ENCODE data around the gene NLRP4.

NLRP4 gene

GRCh38 chr19:55909801-55910200, 73.5 kb downstream of the NLRP4 start:
- TF ChIP-seq GATA3 (IDR thresholded peaks at IDR 0.05; ENCODE audit: low read depth, low read length) (no peak), GATA2 (IDR thresholded peaks at IDR 0.05; ENCODE audit: low read depth, low read length) (no peak)

- no peak for TF ChIP-seq GATA2 (IDR thresholded peaks at IDR 0.05; ENCODE audit: low read depth, low read length)
- no peak for TF ChIP-seq GATA3 (IDR thresholded peaks at IDR 0.05; ENCODE audit: low read depth, low read length)
These were observed 76.6 kb downstream of the NLRP4 start for GRCh38 chr19:55912916-55913315.

- TF ChIP-seq GATA2 (IDR thresholded peaks at IDR 0.05; ENCODE audit: low read depth, low read length) (no peak), GATA3 (IDR thresholded peaks at IDR 0.05; ENCODE audit: low read depth, low read length) (no peak)
These were observed 77.4 kb downstream of the NLRP4 start for GRCh38 chr19:55913643-55914268.

- TF ChIP-seq GATA2 (IDR thresholded peaks at IDR 0.05; ENCODE audit: low read depth, low read length) (no peak), GATA3 (IDR thresholded peaks at IDR 0.05; ENCODE audit: low read depth, low read length) (no peak)
These were observed 87.2 kb downstream of the NLRP4 start for GRCh38 chr19:55923556-55923955.

GRCh38 chr19:55927991-55928390, 91.7 kb downstream of the NLRP4 start:
- TF ChIP-seq GATA3 (IDR thresholded peaks at IDR 0.05; ENCODE audit: low read depth, low read length) (no peak), GATA2 (IDR thresholded peaks at IDR 0.05; ENCODE audit: low read depth, low read length) (no peak)

- TF ChIP-seq GATA2 (IDR thresholded peaks at IDR 0.05; ENCODE audit: low read depth, low read length) (no peak), GATA3 (IDR thresholded peaks at IDR 0.05; ENCODE audit: low read depth, low read length) (no peak)
These were observed 94.7 kb downstream of the NLRP4 start for GRCh38 chr19:55930996-55931515.
